Neural crest cell (in vitro differentiated cells): Measurements from ENCODE around the gene PARG. TPM values are rescaled to one million over a fixed set of nuclear protein-coding genes. Genes with fewer than 3 reads are reported as not detected.
"Not testable (repeated sequence)": the region's sequence is repeated elsewhere in the genome, so short reads cannot be mapped to it uniquely, and the experiment has no call there.

Source experiments
- DNase-seq: peaks from one replicate; pipeline ENCODE4 v3.0.0; 2021; ENCODE audit warnings: low read depth, mixed read lengths, low spot score
- H3K27ac Mint-ChIP-seq: one replicate; pipeline ENCODE4 v1.8.0; 2021; ENCODE audit warnings: mild to moderate bottlenecking, mixed read lengths; ENCODE audit not compliant: unreplicated experiment
- H3K27me3 Mint-ChIP-seq: 2 replicates; pipeline ENCODE4 v1.8.0; 2021; ENCODE audit warnings: low read depth, mild to moderate bottlenecking, mixed read lengths
- H3K36me3 Mint-ChIP-seq: 2 replicates; pipeline ENCODE4 v1.8.0; 2021; ENCODE audit warnings: low read depth, mild to moderate bottlenecking, mixed read lengths
- H3K4me1 Mint-ChIP-seq: 2 replicates; pipeline ENCODE4 v1.8.0; 2021; ENCODE audit warnings: mixed read lengths
- H3K4me3 Mint-ChIP-seq: one replicate; pipeline ENCODE4 v1.8.0; 2021; ENCODE audit warnings: mild to moderate bottlenecking, mixed read lengths
- H3K9me3 Mint-ChIP-seq: 2 replicates; pipeline ENCODE4 v1.8.0; 2021; ENCODE audit warnings: mixed read lengths
- CTCF ChIP-seq: fragments of 200-600 bp; sonication (generic); conservative IDR thresholded peaks from 2 replicates; pipeline ENCODE4 v1.5.0; 2021; ENCODE audit warnings: antibody characterized with exemption, mild to moderate bottlenecking
- total RNA-seq: library from RNA; stranded (reverse); gene quantifications from 2 replicates; pipeline ENCODE4 v1.2.1, GENCODE V29; 2021

The PARG gene
- total RNA-seq, 1 donor from 2014 or later = 51.2 TPM

GRCh38 chr10:49844775-49845595 lies 96.8 kb downstream of the PARG start:
- no peak overlapping the region for H3K27ac Mint-ChIP-seq
- DNase-seq = no peak
- no peak for TF ChIP-seq CTCF
- peaks cover 17% of the 10 kb centered on the region for H3K36me3 Mint-ChIP-seq
- H3K4me1 Mint-ChIP-seq = peaks cover 10% of the 10 kb centered on the region
- no peak overlapping the region for H3K4me3 Mint-ChIP-seq
- no peaks in the 10 kb centered on the region for H3K27me3 Mint-ChIP-seq
- H3K9me3 Mint-ChIP-seq = no peaks in the 10 kb centered on the region

DNA sequence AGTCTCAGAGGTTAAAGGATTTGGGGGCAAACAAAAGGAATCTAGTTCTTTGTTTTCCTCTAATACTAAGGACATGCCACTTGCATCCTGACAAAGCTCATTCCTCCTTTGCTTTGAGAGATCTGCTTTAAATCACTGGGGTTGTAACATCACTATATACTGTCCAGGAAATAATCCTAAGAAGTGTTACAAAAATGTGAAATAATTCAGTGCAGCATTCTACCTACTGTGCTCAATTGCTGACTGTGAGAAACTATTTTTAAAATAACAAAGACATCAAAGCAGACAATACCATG lies 99.5 kb downstream of the PARG start:
- not testable (repeated sequence) for H3K9me3 Mint-ChIP-seq, H3K4me3 Mint-ChIP-seq, H3K27me3 Mint-ChIP-seq, DNase-seq, H3K27ac Mint-ChIP-seq
- H3K4me1 Mint-ChIP-seq = peaks cover 11% of the 10 kb centered on the region
- H3K36me3 Mint-ChIP-seq = peaks cover 29% of the 10 kb centered on the region

- no peak for DNase-seq
- Mint-ChIP-seq H3K36me3 (peaks cover 30% of the 10 kb centered on the region), H3K4me1 (peaks cover 16% of the 10 kb centered on the region), H3K4me3 (no peak overlapping the region), H3K27me3 (no peaks in the 10 kb centered on the region), H3K9me3 (no peaks in the 10 kb centered on the region), H3K27ac (peak overlapping the region; percentile 83)
- TF ChIP-seq CTCF = no peak
Observed at GRCh38 chr10:49841615-49842332, 100.1 kb downstream of the PARG start.

- H3K27ac Mint-ChIP-seq = no peak overlapping the region
- no peaks in the 10 kb centered on the region for H3K9me3 Mint-ChIP-seq
- no peak for DNase-seq
- H3K36me3 Mint-ChIP-seq = peaks cover 21% of the 10 kb centered on the region
- H3K27me3 Mint-ChIP-seq = no peaks in the 10 kb centered on the region
- TF ChIP-seq CTCF = no peak
- H3K4me1 Mint-ChIP-seq = peaks cover 44% of the 10 kb centered on the region
- no peak overlapping the region for H3K4me3 Mint-ChIP-seq
Observed at GRCh38 chr10:49837685-49838084, 104.1 kb downstream of the PARG start.

DNA sequence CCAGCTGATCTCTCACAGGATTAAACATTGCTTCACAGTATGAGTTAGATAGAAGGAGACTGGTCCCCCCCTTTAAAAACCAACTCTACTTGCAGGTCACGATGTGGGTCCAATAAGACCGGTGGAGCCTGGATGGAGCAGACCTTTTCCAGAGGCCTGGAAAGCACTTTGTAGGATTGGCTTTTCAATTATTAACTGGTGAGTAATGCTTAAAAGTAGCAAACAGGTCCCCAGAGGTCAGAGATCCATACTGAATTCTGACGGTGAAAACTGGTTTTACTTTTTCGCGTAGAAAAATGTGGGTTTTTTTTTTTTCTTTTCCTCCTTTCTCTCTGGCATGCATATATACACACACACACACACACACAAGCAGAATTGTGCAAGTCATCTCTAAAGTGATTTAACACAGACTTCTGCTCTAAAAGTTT lies 104.8 kb downstream of the PARG start:
- no peak for TF ChIP-seq CTCF
- Mint-ChIP-seq H3K4me1 (peaks cover 45% of the 10 kb centered on the region), H3K9me3 (no peaks in the 10 kb centered on the region), H3K4me3 (no peak overlapping the region), H3K27me3 (no peaks in the 10 kb centered on the region), H3K27ac (peak overlapping the region; percentile 64), H3K36me3 (peaks cover 21% of the 10 kb centered on the region)
- DNase-seq = no peak

DNA sequence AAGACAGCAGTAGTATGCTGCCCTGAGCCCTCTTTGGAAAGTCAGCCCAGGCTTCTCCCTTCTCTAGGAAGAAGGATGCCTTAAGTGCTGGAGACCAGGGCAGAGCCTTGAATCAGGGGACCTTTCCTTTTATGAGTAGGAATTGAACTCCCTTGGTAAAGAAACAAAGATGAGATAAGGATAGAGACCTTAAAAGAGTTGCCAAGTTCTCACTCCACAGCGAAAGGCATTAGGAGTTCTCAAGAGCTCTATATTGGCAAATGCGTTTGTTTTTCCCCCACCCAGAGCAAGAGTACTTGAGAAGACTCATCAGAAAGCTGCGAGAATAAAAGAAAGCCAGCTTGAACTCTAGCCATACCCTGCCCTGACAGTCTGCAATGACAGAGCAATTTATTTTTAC lies 106.9 kb downstream of the PARG start:
- Mint-ChIP-seq H3K27ac (peak overlapping the region; percentile 7), H3K27me3 (no peaks in the 10 kb centered on the region), H3K4me1 (peaks cover 60% of the 10 kb centered on the region), H3K9me3 (no peaks in the 10 kb centered on the region), H3K4me3 (no peak overlapping the region), H3K36me3 (peaks cover 21% of the 10 kb centered on the region)
- DNase-seq = no peak
- TF ChIP-seq CTCF = no peak
